ENCODE results near the gene MPHOSPH9.

Gene MPHOSPH9

GRCh38 chr12:123107926-123108681 is 124.8 kb downstream of the MPHOSPH9 start:
- in situ Hi-C loops (cut with MboI; ENCODE audit: low sequenced_read_pairs): no loop called here

GRCh38 chr12:123106640-123107359 is 126.1 kb downstream of the MPHOSPH9 start:
- in situ Hi-C loops (cut with MboI; ENCODE audit: low sequenced_read_pairs): no loop called here

- in situ Hi-C loops (cut with MboI; ENCODE audit: low sequenced_read_pairs): no loop called here
Observed at GRCh38 chr12:123105211-123105826, 127.6 kb downstream of the MPHOSPH9 start.

GRCh38 chr12:123104809-123105208 is 128.1 kb downstream of the MPHOSPH9 start:
- in situ Hi-C loops (cut with MboI; ENCODE audit: low sequenced_read_pairs): no loop called here

Measured in HL-60/S4 treated with retinoic acid at 250 ng/mL for 4 days and 3 days (cell line).